Esophagus mucosa (tissue), 1 donor: Measurements from ENCODE around the gene ACVR2B. TPM values are rescaled to one million over a fixed set of nuclear protein-coding genes. Genes with fewer than 3 reads are reported as not detected.
"Not testable (repeated sequence)": the region's sequence is repeated elsewhere in the genome, so short reads cannot be mapped to it uniquely, and the experiment has no call there.

Source experiments
- ATAC-seq: fragments of 200-7000 bp; cut with Tn5 transposase; one replicate; pipeline ENCODE4 v1.9.1; 2020
- total RNA-seq: library from RNA; stranded (reverse); gene quantifications from one replicate; pipeline ENCODE4 v1.2.4, GENCODE V29; 2023
- donor health status: DM: yes; HTN: yes; CAD: no.

The ACVR2B gene
- total RNA-seq = 1.5 TPM

DNA sequence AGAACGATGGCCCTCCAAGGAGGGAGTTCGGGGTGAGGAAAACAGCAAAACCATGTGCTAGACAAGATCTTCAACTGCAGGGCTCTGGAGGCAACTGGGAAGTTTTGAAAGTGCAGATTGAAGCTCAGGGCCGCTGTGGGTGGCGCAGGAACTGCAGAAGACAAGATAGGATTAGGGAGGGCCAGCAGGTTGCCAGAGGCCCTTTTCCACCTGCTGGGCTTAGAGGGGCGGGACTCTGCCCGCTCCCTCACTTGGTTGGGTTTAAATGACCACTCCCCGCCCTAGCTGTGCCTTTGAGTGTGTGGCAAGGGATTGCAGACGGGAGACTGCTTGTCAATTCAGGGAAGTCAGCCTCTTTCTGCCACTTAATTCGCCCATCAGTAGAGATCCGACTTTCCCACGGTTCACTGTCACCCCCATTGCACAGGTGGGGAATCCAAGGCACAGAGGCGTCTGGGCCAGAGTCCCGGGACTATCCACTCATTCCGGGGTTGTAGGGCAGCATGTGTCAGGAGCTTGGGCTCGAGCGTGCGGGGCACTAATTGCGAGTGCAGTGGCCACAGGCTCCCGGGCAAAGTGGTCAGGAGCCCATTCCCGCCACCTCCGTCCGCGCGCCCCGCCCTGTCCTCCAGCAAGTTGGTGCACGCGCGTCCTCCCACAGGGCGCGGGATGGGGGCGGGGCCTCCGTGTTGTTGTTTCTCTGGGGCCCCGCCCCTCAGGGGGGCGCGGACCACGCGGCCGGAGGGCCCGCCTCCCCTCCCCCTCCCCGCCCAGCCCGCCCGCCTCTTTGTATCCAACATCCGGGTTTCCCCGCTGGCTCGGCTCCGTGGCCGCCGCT is at the start of gene ACVR2B:
Gene ACVR2B (plus strand): TSS at position 816 of the 838 bp plus-strand sequence. CDS start 433 bp downstream, outside the sequence.
- peak; percentile 83 for ATAC-seq

- peak; percentile 67 for ATAC-seq
Observed at GRCh38 chr3:38404286-38404685, 49.4 kb upstream of the ACVR2B start.

GRCh38 chr3:38411591-38411990 is 42.1 kb upstream of the ACVR2B start:
- no peak for ATAC-seq

GRCh38 chr3:38420758-38421157 is 32.9 kb upstream of the ACVR2B start:
- not testable (repeated sequence) for ATAC-seq

GRCh38 chr3:38421679-38422336 is 31.9 kb upstream of the ACVR2B start:
- ATAC-seq = no peak

- peak; percentile 65 for ATAC-seq
Observed at GRCh38 chr3:38426798-38427426, 26.8 kb upstream of the ACVR2B start.

DNA sequence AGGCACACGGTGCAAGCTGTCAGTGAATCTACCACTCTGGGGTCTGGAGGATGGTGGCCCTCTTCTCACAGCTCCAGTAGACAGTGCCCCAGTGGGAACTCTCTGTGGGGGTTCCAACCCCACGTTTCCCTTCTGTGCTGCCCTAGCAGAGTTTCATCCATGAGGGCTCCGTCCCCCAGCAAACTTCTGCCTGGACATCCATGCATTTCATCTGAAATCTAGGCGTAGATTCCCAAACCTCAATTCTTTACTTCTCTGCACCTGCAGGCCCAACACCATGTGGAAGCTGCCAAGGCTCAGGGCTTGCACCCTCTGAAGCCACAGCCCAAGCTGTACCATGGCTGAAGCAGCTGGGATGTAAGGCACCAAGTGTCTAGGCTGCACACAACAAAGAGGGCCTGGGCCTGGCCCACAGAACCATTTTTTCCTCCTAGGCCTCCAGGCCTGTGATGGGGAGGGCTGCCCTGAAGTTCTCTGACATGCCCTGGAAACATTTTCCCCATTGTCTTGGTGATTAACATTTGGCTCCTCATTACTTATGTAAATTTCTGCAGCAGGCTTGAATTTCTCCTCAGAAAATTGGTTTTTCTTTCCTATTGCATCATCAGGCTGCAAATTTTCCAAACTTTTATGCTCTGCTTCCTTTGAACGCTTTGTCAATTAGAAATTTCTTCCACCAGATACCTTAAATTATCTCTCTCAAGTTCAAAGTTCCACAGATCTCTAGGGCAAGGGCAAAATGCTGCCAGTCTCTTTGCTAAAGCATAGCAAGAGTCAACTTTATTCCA is 20.6 kb upstream of the ACVR2B start:
- ATAC-seq = not testable (repeated sequence)

DNA sequence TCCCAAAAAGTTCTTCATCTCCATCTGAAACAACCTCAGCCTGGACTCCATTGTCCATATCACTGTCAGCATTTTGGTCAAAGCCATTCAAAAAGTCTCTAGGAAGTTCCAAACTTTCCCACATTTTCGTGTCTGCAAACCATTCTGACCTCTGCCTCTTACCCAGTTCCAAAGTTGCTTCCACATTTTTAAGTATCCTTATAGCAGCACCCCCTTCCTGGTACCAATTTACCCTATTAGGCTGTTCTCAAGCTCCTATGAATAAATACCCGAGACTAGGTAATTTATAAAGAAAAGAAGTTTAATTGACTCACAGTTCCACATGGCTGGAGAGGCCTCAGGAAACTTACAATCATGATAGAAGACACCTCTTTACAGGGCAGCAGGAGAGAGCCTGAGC is 20.0 kb upstream of the ACVR2B start:
- not testable (repeated sequence) for ATAC-seq

DNA sequence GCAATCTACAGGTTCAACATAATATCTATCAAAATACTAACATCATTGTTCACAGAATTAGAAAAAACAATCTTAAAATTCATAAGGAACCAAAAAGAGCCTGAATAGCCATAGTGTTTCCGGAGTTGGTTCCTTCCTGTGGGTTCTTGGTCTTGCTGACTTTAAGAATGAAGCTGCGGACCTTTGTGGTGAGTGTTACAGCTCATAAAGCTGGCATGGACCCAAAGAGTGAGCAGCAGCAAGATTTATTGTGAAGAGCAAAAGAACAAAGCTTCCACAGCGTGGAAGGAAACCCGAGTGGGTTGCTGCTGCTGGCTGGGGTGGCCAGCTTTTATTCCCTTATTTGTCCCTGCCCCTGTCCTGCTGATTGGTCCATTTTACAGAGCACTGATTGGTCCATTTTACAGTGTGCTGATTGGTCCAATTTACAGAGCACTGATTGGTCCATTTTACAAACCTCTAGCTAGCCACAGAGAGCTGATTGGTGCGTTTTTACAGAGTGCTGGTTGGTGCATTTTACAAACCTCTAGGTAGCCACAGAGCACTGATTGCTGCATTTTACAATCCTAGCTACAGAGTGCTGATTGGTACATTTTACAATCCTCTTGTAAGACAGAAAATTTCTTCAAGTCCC is 15.1 kb upstream of the ACVR2B start:
- ATAC-seq = not testable (repeated sequence)

DNA sequence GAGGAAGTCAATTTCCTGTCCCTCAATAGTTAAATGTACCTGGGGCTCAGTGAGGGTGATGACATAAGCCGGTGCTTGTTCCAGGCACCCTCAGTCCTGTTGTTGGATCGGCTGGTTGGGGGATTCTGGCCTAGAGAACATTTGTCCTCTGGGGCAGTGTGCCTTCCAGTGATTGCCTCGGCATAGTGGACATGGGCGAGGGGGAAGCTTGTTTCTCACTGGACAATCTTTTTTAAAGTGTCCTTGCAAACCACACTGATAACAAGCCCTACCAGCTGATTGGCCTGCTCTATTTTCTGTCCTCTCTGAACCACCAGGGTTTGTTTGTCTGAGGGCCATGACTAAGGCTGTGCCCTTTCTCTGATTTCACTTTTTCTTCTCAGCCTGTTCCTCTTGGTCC is 10.5 kb upstream of the ACVR2B start:
- ATAC-seq = not testable (repeated sequence)

DNA sequence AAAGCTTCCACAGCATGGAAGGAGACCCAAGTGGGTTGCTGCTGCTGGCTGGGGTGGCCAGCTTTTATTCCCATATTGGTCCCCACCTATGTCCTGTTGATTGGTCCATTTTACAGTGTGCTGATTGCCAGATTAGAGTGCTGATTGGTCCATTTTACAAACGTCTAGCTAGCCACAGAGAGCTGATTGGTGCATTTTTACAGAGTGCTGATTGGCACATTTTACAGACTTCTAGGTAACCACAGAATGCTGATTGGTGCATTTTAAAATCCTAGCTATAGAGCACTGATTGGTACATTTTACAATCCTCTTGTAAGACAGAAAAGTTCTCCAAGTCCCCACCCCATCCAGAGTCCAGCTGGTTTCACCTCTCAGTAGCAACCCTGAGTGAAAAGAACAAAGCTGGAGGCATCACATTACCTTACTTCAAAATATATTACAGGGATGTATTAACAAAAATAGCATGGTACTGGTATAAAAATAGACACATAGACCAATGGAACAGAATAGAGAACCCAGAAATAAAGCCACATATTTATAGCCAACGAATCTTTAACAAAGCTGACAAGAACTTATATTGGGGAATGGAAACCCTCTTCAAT is 7.5 kb upstream of the ACVR2B start:
- ATAC-seq = no peak

DNA sequence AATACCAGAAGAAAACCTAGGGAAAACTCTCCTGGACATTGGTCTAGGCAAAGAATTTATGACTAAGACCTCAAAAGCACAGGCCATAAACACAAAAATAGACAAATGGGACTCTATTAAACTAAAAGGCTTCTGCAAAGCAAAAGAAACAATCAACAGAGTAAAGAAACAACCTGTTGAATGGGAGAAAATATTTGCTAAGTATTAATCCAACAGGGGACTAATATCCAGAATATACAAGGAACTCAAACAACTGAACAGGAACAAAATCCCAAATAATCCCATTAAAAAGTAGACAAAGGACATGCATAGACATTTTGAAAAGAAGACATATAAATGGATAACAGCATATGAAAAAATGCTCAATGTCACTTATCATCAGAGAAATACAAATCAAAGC is 6.9 kb upstream of the ACVR2B start:
- ATAC-seq = no peak

DNA sequence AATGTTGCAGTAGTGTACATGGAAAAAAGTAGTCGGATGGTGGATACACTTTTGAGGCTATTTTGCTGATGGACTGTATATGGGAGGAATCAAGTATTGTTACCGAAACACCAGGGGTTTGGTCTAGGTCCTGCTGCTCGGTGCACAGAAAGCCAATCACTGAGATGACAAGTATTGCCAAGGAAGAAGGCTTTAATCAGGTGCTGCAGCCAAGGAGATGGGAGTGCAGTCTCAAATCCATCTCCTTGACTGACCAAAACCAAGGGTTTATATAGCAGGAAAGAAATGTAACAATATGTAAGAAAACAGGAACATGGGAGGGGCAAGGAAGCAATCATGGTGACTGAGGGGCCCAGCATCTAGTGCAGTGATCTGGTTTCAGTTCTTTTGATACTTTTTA is 2.8 kb upstream of the ACVR2B start:
- no peak for ATAC-seq

- no peak for ATAC-seq
Observed at GRCh38 chr3:38453913-38454177, 155 bp downstream of the ACVR2B start.

- peak; percentile 83 for ATAC-seq
Observed at GRCh38 chr3:38454178-38454883, 641 bp downstream of the ACVR2B start.

- peak; percentile 52 for ATAC-seq
Observed at GRCh38 chr3:38454884-38455638, 1.4 kb downstream of the ACVR2B start.

- no peak for ATAC-seq
Observed at GRCh38 chr3:38455639-38456430, 2.1 kb downstream of the ACVR2B start.

DNA sequence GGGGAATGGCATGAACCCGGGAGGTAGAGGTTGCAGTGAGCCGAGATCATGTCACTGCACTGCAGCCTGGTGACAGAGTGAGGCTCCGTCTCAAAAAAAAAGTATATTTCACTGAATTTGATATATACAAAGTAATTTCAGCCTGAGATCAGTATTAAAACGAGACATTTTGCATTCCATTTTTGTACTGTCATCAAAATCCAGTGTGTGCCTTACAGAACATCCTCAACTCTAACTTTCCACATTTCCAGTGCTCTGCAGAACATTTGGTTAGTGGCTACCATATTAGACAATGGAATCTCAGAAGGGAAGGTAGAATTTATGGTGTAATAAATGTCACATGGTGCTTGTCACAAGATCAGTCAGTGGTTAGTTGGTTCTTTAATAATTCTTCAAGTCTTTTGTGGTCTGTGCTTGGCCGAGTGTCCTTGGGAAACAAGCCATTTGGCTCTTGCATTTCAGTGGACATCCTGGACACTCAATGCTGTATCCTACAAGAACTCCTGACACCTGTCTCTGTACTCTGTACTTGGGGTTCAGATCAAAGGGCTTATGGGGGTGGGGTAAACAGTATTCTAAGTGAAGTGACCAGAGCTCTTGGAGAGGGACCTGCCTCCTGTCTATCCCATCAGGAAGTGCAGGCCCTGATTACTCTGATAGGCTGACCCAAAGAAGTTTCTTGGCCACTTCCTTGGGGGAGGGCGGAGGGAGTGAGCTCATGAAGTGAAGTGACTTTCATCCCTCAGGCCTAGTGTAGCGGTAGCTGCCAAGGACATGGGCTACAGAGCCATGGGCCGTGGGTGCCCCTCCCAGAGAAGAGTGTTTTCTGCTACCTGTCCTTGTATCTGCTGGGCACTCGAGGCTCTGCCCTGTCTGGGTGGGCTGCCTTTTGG is 3.7 kb downstream of the ACVR2B start:
- ATAC-seq = no peak
